ENCODE data around the gene C14orf180. TPM values are rescaled to one million over a fixed set of nuclear protein-coding genes. Genes with fewer than 3 reads are reported as not detected.

C14orf180 gene
- polyA plus RNA-seq, 3 donors = not detected

DNA sequence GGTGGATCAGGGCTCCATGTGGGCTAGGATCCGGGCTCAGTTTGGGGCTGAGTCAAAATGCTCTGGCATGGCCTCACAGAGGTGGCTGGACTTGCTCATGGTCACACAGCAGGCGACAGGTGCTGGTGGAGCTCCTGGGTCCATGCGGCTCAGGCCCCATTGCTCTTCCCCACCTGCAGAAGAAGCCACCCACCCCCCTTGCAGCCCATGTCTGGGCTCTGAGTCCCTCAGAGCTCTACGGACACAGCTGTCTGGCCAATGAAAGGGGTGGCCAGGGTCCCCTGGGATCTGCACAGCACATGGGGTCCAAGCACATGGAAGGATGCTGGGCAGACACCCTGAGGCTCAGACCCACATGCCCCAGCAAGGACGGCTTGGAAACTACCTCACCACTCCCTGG, 17.0 kb upstream of the C14orf180 start:
- intact Hi-C loops (cut with micrococcal nuclease) = no loop called here
- no peak overlapping the region for H3K9ac ChIP-seq (ENCODE audit: insufficient read depth, low read length, poor library complexity, severe bottlenecking)

DNA sequence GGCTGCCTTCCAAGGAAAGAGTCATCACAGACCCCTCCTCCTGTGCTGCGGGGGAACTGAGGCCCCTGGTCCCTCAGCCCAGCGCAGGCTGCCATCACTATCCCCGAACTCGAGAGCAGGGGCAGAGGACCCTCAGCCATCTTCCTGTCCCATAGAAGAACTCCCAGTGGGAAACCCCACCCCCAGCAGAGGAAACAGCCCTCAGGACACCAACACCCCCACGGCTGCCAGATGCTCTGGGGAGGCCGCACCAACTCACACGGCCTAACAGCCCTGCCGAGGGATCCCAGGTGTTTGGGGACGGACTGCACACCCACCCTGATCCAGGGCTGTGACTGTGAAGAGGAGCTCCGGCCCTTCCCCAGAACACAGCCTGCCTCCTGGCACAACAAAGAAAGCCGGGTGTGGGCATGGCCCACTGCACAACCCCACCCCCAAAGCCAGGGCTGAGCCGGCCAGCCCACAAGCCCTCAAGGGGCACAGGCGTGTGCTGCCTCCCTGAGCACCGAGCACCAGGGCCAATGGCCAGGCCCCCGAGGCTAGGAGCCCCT, 16.3 kb upstream of the C14orf180 start:
- no peaks in the 10 kb centered on the region for H3K36me3 ChIP-seq (replicated peaks in 1 of 2; ENCODE audit: control insufficient read depth in 1 of 2, insufficient read depth in 2 of 2, low read length in 2 of 2)
- no peaks in the 10 kb centered on the region for H3K9me3 ChIP-seq (replicated peaks in 1 of 2; ENCODE audit: control insufficient read depth in 1 of 2, insufficient read depth in 1 of 2, low read length in 2 of 2)
- no peak overlapping the region for H3K9ac ChIP-seq (ENCODE audit: insufficient read depth, low read length, poor library complexity, severe bottlenecking)
- Mint-ChIP-seq H3K4me1 (peaks cover 3% of the 10 kb centered on the region), H3K9me3 (peaks cover 0 to 3% (median 0%) of the 10 kb centered on the region in 7 donors), H3K36me3 (no peaks in the 10 kb centered on the region), H3K4me3 (no peak overlapping the region), H3K27ac (no peak overlapping the region), H3K27me3 (ENCODE audit: low read depth in 3 of 3) (peaks cover 8 to 22% (median 9%) of the 10 kb centered on the region in 3 donors)
- H3K4me1 ChIP-seq (ENCODE audit: control insufficient read depth in 1 of 2, insufficient read depth in 2 of 2, low read length in 2 of 2) = no peaks in the 10 kb centered on the region
- H4K20me1 ChIP-seq (ENCODE audit: insufficient read depth, low read length) = no peaks in the 10 kb centered on the region
- 44% methylated on average over 14 of the region's 15 CpGs for WGBS (ENCODE audit: insufficient coverage)
- H3K27me3 ChIP-seq (ENCODE audit: control insufficient read depth in 2 of 2, insufficient read depth in 2 of 2, low read length in 2 of 2) = peaks cover 0 to 11% of the 10 kb centered on the region in 2 donors
- H2AFZ ChIP-seq (ENCODE audit: insufficient read depth, low read depth, low read length, poor library complexity, severe bottlenecking) = no peak overlapping the region
- no peak overlapping the region for H3K27ac ChIP-seq (ENCODE audit: low read depth in 1 of 2, low read length in 2 of 2)
- TF ChIP-seq, protein P1, sequence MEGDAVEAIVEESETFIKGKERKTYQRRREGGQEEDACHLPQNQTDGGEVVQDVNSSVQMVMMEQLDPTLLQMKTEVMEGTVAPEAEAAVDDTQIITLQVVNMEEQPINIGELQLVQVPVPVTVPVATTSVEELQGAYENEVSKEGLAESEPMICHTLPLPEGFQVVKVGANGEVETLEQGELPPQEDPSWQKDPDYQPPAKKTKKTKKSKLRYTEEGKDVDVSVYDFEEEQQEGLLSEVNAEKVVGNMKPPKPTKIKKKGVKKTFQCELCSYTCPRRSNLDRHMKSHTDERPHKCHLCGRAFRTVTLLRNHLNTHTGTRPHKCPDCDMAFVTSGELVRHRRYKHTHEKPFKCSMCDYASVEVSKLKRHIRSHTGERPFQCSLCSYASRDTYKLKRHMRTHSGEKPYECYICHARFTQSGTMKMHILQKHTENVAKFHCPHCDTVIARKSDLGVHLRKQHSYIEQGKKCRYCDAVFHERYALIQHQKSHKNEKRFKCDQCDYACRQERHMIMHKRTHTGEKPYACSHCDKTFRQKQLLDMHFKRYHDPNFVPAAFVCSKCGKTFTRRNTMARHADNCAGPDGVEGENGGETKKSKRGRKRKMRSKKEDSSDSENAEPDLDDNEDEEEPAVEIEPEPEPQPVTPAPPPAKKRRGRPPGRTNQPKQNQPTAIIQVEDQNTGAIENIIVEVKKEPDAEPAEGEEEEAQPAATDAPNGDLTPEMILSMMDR (IDR thresholded peaks at IDR 0.05) = no peak
- intact Hi-C loops (cut with micrococcal nuclease) = no loop called here
- H3K4me2 ChIP-seq (replicated peaks; ENCODE audit: extremely low read depth, low read length, poor library complexity, severe bottlenecking) = no peak overlapping the region
- no peak for DNase-seq
- H3K4me3 ChIP-seq (replicated peaks in 1 of 3; ENCODE audit: low read depth in 2 of 3, low read length in 3 of 3) = no peak overlapping the region
- H3K79me2 ChIP-seq (ENCODE audit: insufficient read depth, low read length) = no peaks in the 10 kb centered on the region

More for the DNA sequence above, 17.0 kb upstream of the C14orf180 start:
- Mint-ChIP-seq H3K4me1 (peaks cover 3% of the 10 kb centered on the region), H3K36me3 (no peaks in the 10 kb centered on the region), H3K27ac (no peak overlapping the region), H3K27me3 (ENCODE audit: low read depth in 3 of 3) (peaks cover 8 to 22% (median 10%) of the 10 kb centered on the region in 3 donors), H3K9me3 (peaks cover 0 to 3% (median 0%) of the 10 kb centered on the region in 7 donors), H3K4me3 (no peak overlapping the region)
- H3K4me2 ChIP-seq (replicated peaks; ENCODE audit: extremely low read depth, low read length, poor library complexity, severe bottlenecking) = no peak overlapping the region
- no peaks in the 10 kb centered on the region for H3K79me2 ChIP-seq (ENCODE audit: insufficient read depth, low read length)
- H2AFZ ChIP-seq (ENCODE audit: insufficient read depth, low read depth, low read length, poor library complexity, severe bottlenecking) = no peak overlapping the region
- 83% methylated on average over 4 of the region's 5 CpGs for WGBS (ENCODE audit: insufficient coverage)
- H3K4me1 ChIP-seq (ENCODE audit: control insufficient read depth in 1 of 2, insufficient read depth in 2 of 2, low read length in 2 of 2) = no peaks in the 10 kb centered on the region
- H3K9me3 ChIP-seq (replicated peaks in 1 of 2; ENCODE audit: control insufficient read depth in 1 of 2, insufficient read depth in 1 of 2, low read length in 2 of 2) = no peaks in the 10 kb centered on the region
- no peaks in the 10 kb centered on the region for H4K20me1 ChIP-seq (ENCODE audit: insufficient read depth, low read length)
- no peaks in the 10 kb centered on the region for H3K36me3 ChIP-seq (replicated peaks in 1 of 2; ENCODE audit: control insufficient read depth in 1 of 2, insufficient read depth in 2 of 2, low read length in 2 of 2)
- DNase-seq = no peak
- peaks cover 0 to 11% of the 10 kb centered on the region in 2 donors for H3K27me3 ChIP-seq (ENCODE audit: control insufficient read depth in 2 of 2, insufficient read depth in 2 of 2, low read length in 2 of 2)
- TF ChIP-seq, protein P1 (IDR thresholded peaks at IDR 0.05) = no peak
- no peak overlapping the region for H3K4me3 ChIP-seq (replicated peaks in 1 of 3; ENCODE audit: low read depth in 2 of 3, low read length in 3 of 3)
- no peak overlapping the region for H3K27ac ChIP-seq (ENCODE audit: low read depth in 1 of 2, low read length in 2 of 2)

Data from CD14-positive monocyte (primary cell).